Tibial artery (tissue), 4 donors: Measurements from ENCODE around the gene SLC6A4.

Source experiments
- DNase-seq, 2 donors: peaks; one replicate each; pipeline ENCODE4 v3.0.0-alpha.2; 2019
- H3K27ac ChIP-seq, 2 donors: fragments of 200-600 bp; sonication (generic) in 1 of 2; 1 replicate in 1 of 2; 2 replicates in 1 of 2; pipeline ENCODE4 v1.5.1; 2018 to 2019; ENCODE audit warnings: mild to moderate bottlenecking in 1 of 2
- H3K27me3 ChIP-seq, 2 donors: fragments of 200-600 bp; sonication (generic) in 1 of 2; one replicate each; pipeline versions ENCODE4 v1.5.1 to v1.6.0; 2016 to 2019
- H3K36me3 ChIP-seq, 3 donors: fragments of 200-600 bp; sonication (generic) in 2 of 3; one replicate each; pipeline ENCODE4 v1.5.1; 2016 to 2019; ENCODE audit warnings: mild to moderate bottlenecking in 2 of 3
- H3K4me1 ChIP-seq, 4 donors: fragments of 200-600 bp; sonication (generic) in 2 of 4; 1 replicate in 3 of 4; 2 replicates in 1 of 4; pipeline ENCODE4 v1.5.1; 2016 to 2019
- H3K4me3 ChIP-seq, 2 donors: fragments of 200-600 bp; sonication (generic) in 1 of 2; 1 replicate in 1 of 2; 2 replicates in 1 of 2; pipeline ENCODE4 v1.5.1; 2018 to 2019; ENCODE audit warnings: mild to moderate bottlenecking in 2 of 2
- H3K9me3 ChIP-seq, 3 donors: fragments of 200-600 bp; sonication (generic) in 1 of 3; one replicate each; pipeline ENCODE4 v1.5.1; 2016 to 2019
- CTCF ChIP-seq, 2 experiments: fragments of 200-600 bp in 1 of 2; fragments of 450-650 bp in 1 of 2; IDR thresholded peaks; one replicate each; pipeline ENCODE4 v1.5.1; 2017 to 2019; ENCODE audit warnings: antibody characterized with exemption in 2 of 2, mild to moderate bottlenecking in 1 of 2, moderate library complexity in 1 of 2
- intact Hi-C: fragments of 100-400 bp; cut with DNase I; formaldehyde crosslinking; loops from one replicate; pipeline ENCODE4 v1.15.0; 2023; ENCODE audit warnings: low total_unique reads

Gene SLC6A4

DNA sequence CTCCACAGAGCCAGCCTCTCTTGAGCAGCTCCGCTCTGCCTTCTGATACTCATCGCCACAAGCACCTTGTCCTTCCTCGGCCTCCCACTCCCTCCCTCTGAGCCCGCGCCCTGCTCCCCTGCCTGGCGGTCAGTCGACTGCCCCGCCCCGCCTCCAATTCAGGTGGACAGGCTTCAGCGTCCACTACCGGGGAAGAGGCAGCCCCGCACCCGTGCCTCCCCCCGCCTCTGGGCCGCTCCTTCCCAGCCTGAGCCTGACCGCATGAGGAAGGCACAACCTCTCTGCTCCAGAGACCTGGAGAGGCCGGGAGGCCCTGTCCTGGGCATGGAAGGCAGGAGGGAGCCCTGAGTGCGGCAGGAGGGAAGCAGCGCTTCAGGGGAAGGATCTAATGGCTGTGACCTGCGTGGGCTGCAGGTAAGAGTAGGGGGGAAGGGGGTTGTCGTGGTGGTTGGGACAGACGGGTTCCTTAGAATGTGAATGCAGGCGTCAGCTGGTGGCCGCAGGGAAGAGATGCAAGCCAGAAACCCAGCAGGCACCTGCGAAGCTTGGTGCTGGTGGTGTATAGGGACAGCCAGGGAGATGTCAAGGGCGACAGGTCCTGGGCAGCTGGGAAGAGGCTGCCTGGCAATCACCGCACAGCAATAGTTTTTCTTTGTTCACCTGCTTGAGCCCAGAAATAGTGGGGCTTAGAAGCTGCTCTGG lies 3.0 kb upstream of the SLC6A4 start:
- no peak for DNase-seq
- intact Hi-C loops, result no loop called here
- peaks cover 0 to 58% of the 10 kb centered on the region in 2 donors for H3K27me3 ChIP-seq
- no peak for TF ChIP-seq CTCF (IDR thresholded peaks at IDR 0.05)
- H3K27ac ChIP-seq, result no peak overlapping the region
- H3K36me3 ChIP-seq, result no peaks in the 10 kb centered on the region
- H3K4me1 ChIP-seq, result peaks cover 0 to 34% (median 28%) of the 10 kb centered on the region in 4 donors
- no peaks in the 10 kb centered on the region for H3K9me3 ChIP-seq
- H3K4me3 ChIP-seq, result no peak overlapping the region

DNA sequence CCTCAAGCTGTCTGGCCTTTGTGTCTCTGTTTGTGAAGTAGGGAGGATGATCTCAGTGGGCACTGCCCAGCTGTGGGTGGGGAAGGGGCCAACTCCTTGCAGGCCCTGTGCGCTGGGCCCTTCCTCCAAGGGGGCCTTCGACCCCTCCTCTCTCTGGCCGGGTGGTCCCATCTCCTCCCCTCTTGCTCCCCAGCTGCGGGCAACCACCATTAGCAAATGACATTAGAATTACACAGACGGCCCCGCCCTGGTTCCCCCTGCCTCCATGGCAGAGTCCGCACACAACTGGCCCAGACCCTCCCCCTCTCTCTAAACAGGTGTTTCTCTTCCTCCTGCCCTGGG lies 2.5 kb upstream of the SLC6A4 start:
- Histone ChIP-seq H3K4me1 (peaks cover 0 to 34% (median 28%) of the 10 kb centered on the region in 4 donors), H3K27me3 (peaks cover 0 to 62% of the 10 kb centered on the region in 2 donors), H3K27ac (no peak overlapping the region), H3K4me3 (no peak overlapping the region), H3K36me3 (no peaks in the 10 kb centered on the region), H3K9me3 (no peaks in the 10 kb centered on the region)
- DNase-seq, result no peak
- TF ChIP-seq CTCF (IDR thresholded peaks at IDR 0.05), result no peak
- intact Hi-C loops, result no loop called here

DNA sequence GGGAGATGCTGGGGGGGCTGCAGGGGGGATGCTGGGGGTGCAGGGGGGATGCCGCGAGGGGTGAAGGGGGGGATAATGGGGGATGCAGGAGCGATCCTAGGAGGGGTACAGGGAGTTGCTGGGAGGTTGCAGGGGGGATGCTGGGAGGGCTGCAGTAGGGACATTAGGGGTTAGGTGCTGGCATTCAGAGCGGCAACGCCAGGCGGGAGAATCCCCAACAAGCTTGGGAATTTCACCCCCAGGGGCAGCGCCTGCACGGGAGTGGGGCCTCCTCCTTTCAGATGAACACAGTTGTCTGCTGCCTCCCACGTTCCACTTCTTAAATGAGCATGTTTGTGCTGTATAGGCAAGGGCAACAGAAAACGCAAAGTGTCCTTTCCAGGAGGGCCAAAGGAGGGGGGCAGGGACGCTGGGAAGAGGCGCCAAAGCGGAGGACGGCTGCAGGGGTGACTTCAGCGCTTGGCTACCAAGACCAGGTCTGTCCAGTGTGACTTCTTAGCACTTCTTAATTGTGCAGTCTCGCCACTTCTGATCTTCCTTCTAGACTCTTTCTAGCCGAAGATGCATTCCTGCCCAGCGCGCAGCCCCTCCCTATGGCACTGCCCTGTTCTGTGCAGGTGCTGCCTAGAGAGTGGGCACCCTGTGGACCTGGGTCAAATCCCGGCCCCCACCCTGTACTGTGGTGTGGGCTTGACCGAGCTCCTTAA lies 2.0 kb upstream of the SLC6A4 start:
- H3K4me1 ChIP-seq, result peaks cover 0 to 34% (median 28%) of the 10 kb centered on the region in 4 donors
- intact Hi-C loops, result no loop called here
- H3K4me3 ChIP-seq, result no peak overlapping the region
- H3K27ac ChIP-seq, result no peak overlapping the region
- H3K36me3 ChIP-seq, result no peaks in the 10 kb centered on the region
- no peaks in the 10 kb centered on the region for H3K9me3 ChIP-seq
- H3K27me3 ChIP-seq, result peaks cover 0 to 62% of the 10 kb centered on the region in 2 donors
- TF ChIP-seq CTCF (IDR thresholded peaks at IDR 0.05), result no peak
- DNase-seq, result no peak

- H3K27me3 ChIP-seq, result peaks cover 0 to 62% of the 10 kb centered on the region in 2 donors
- peak in 1 of 2 donors; percentile 44 for DNase-seq
- no peaks in the 10 kb centered on the region for H3K9me3 ChIP-seq
- intact Hi-C loops, result no loop called here
- peaks cover 0 to 34% (median 28%) of the 10 kb centered on the region in 4 donors for H3K4me1 ChIP-seq
- H3K4me3 ChIP-seq, result no peak overlapping the region
- H3K36me3 ChIP-seq, result no peaks in the 10 kb centered on the region
- H3K27ac ChIP-seq, result no peak overlapping the region
- TF ChIP-seq CTCF (IDR thresholded peaks at IDR 0.05), result peak; percentile 10 to 18
Measured at GRCh38 chr17:30236766-30237165, 1.3 kb upstream of the SLC6A4 start.

GRCh38 chr17:30236297-30236624 lies 764 bp upstream of the SLC6A4 start:
- no peak for DNase-seq
- Histone ChIP-seq H3K4me1 (peaks cover 0 to 34% (median 28%) of the 10 kb centered on the region in 4 donors), H3K27ac (no peak overlapping the region), H3K4me3 (peak overlapping the region in 1 of 2 donors; percentile 55), H3K36me3 (no peaks in the 10 kb centered on the region), H3K27me3 (peaks cover 0 to 61% of the 10 kb centered on the region in 2 donors), H3K9me3 (no peaks in the 10 kb centered on the region)
- no peak for TF ChIP-seq CTCF (IDR thresholded peaks at IDR 0.05)
- intact Hi-C loops, result no loop called here
